IMR-90 (cell line): Measurements from ENCODE around the gene SRRM3. TPM values are rescaled to one million over a fixed set of nuclear protein-coding genes. Genes with fewer than 3 reads are reported as not detected.
A peak's percentile ranks its signal among the peaks of the same experiment; 100 is the strongest.

ENCODE experiments used
- ATAC-seq: fragments of 200-7000 bp; cut with Tn5 transposase; 2 replicates; pipeline ENCODE4 v1.9.1; 2020; ENCODE audit warnings: low read depth, mild to moderate bottlenecking, moderate library complexity
- BruUV-seq: library from RNA; stranded (reverse); fragments of 400-500 nt; replicated peaks from 2 replicates; lab custom pipeline; 2021; lab: Mats Ljungman, UMichigan
- CTCF ChIA-PET: fragments of 300-600 bp; formaldehyde crosslinking; extraction: SDS; loops from one replicate; lab custom pipeline; 2021; ENCODE audit warnings: antibody characterized with exemption; lab: Yijun Ruan, JAX
- POLR2A ChIA-PET: fragments of 300-600 bp; sonication (Branson Sonifier 250); formaldehyde crosslinking; loops from one replicate; lab custom pipeline; 2022; ENCODE audit warnings: antibody characterized with exemption; ENCODE audit not compliant: unreplicated experiment; lab: Charles Lee
- DNase-seq: peaks from one replicate; pipeline ENCODE4 v3.0.0; 2013
- H2AFZ ChIP-seq: replicated peaks from 2 replicates; pipeline ENCODE3; 2013; ENCODE audit warnings: low read length, mild to moderate bottlenecking; ENCODE audit not compliant: poor library complexity
- H2AK5ac ChIP-seq: 2 replicates; pipeline ENCODE4 v1.6.1; 2013; ENCODE audit warnings: low read depth, low read length, inconsistent platforms
- H2AK9ac ChIP-seq: replicated peaks from 2 replicates; pipeline ENCODE3; 2013; ENCODE audit warnings: mild to moderate bottlenecking, low read depth, low read length, moderate library complexity; ENCODE audit not compliant: poor library complexity
- H2BK120ac ChIP-seq: 2 replicates; pipeline ENCODE4 v1.6.1; 2013; ENCODE audit warnings: low read depth, low read length, inconsistent platforms
- H2BK15ac ChIP-seq: 3 replicates; pipeline ENCODE4 v1.6.1; 2013; ENCODE audit warnings: low read depth, low read length, inconsistent platforms
- H2BK20ac ChIP-seq: 2 replicates; pipeline ENCODE4 v1.6.1; 2013; ENCODE audit warnings: low read depth, mild to moderate bottlenecking, inconsistent platforms, low read length, moderate library complexity
- H2BK5ac ChIP-seq: 2 replicates; pipeline ENCODE4 v1.6.1; 2013; ENCODE audit warnings: mild to moderate bottlenecking, low read depth, low read length, inconsistent platforms; ENCODE audit not compliant: poor library complexity, severe bottlenecking
- H3K14ac ChIP-seq: replicated peaks from 2 replicates; pipeline ENCODE4 v1.6.1; 2013; ENCODE audit warnings: low read depth, low read length, inconsistent platforms
- H3K18ac ChIP-seq: 2 replicates; pipeline ENCODE4 v1.6.1; 2013; ENCODE audit warnings: low read depth, low read length, control low read depth
- H3K23ac ChIP-seq: 2 replicates; pipeline ENCODE4 v1.6.1; 2013; ENCODE audit warnings: low read depth, low read length, inconsistent platforms
- H3K27ac ChIP-seq: 2 replicates; pipeline ENCODE4 v1.5.1; 2013; ENCODE audit warnings: mild to moderate bottlenecking, control low read depth, low read length; ENCODE audit not compliant: insufficient read depth
- H3K27me3 ChIP-seq: 2 replicates; pipeline ENCODE4 v1.6.1; 2013; ENCODE audit warnings: low read length; ENCODE audit not compliant: control insufficient read depth, insufficient read depth
- H3K36me3 ChIP-seq: 2 replicates; pipeline ENCODE4 v1.6.1; 2013; ENCODE audit warnings: low read length, mixed read lengths; ENCODE audit not compliant: control insufficient read depth, insufficient read depth
- H3K4ac ChIP-seq: 2 replicates; pipeline ENCODE4 v1.6.1; 2013; ENCODE audit warnings: low read depth, low read length, inconsistent platforms
- H3K4me1 ChIP-seq: 2 replicates; pipeline ENCODE4 v1.6.1; 2013; ENCODE audit warnings: low read length, mixed read lengths; ENCODE audit not compliant: control insufficient read depth, insufficient read depth
- H3K4me2 ChIP-seq: 2 replicates; pipeline ENCODE4 v1.6.1; 2013; ENCODE audit warnings: low read depth, mild to moderate bottlenecking, control low read depth, low read length, moderate library complexity
- H3K4me3 ChIP-seq: 2 replicates; pipeline ENCODE4 v1.5.1; 2013; ENCODE audit warnings: low read depth, mild to moderate bottlenecking, control low read depth, low read length, moderate library complexity; ENCODE audit not compliant: insufficient read depth
- H3K56ac ChIP-seq: 2 replicates; pipeline ENCODE4 v1.6.1; 2013; ENCODE audit warnings: low read length, inconsistent platforms; ENCODE audit not compliant: insufficient read depth; ENCODE audit errors: extremely low read depth
- H3K79me1 ChIP-seq, 2 experiments: 2 replicates each; pipeline ENCODE4 v1.6.1; 2013; ENCODE audit warnings: low read length in 2 of 2, inconsistent platforms in 1 of 2, low read depth in 1 of 2
- H3K9ac ChIP-seq: 2 replicates; pipeline ENCODE4 v1.6.1; 2013; ENCODE audit warnings: low read depth, low read length, control low read depth
- H3K9me1 ChIP-seq: 2 replicates; pipeline ENCODE4 v1.6.1; 2013; ENCODE audit warnings: low read length, inconsistent platforms; ENCODE audit not compliant: insufficient read depth
- H3K9me3 ChIP-seq: 2 replicates; pipeline ENCODE4 v1.6.1; 2013; ENCODE audit warnings: low read length; ENCODE audit not compliant: control insufficient read depth, insufficient read depth
- H4K20me1 ChIP-seq: 2 replicates; pipeline ENCODE4 v1.6.1; 2013; ENCODE audit warnings: low read length, inconsistent platforms; ENCODE audit not compliant: insufficient read depth
- H4K5ac ChIP-seq: 2 replicates; pipeline ENCODE4 v1.6.1; 2013; ENCODE audit warnings: mild to moderate bottlenecking, low read depth, low read length, control low read depth
- H4K8ac ChIP-seq, 2 experiments: 2 replicates each; pipeline ENCODE4 v1.6.1; 2013; ENCODE audit warnings: low read depth in 2 of 2, low read length in 2 of 2, control low read depth in 1 of 2, inconsistent platforms in 1 of 2
- H4K91ac ChIP-seq: 2 replicates; pipeline ENCODE4 v1.6.1; 2013; ENCODE audit warnings: low read depth, low read length, inconsistent platforms; ENCODE audit not compliant: insufficient read depth
- BHLHE40 ChIP-seq: fragments of 150-350 bp; IDR thresholded peaks from 2 replicates; pipeline ENCODE4 v1.6.1; 2016; ENCODE audit warnings: mild to moderate bottlenecking, low read depth, low read length
- CEBPB ChIP-seq: IDR thresholded peaks from 2 replicates; pipeline ENCODE4 v1.6.1; 2012; ENCODE audit warnings: low read depth, low read length, improper control_type of control experiment
- CTCF ChIP-seq: conservative IDR thresholded peaks from 2 replicates; pipeline ENCODE4 v1.5.1; 2012; ENCODE audit warnings: mild to moderate bottlenecking, low read depth, low read length, improper control_type of control experiment
- ELK1 ChIP-seq: fragments of 150-350 bp; IDR thresholded peaks from 2 replicates; pipeline ENCODE4 v1.6.1; 2016; ENCODE audit warnings: low read depth, mild to moderate bottlenecking, low read length, moderate library complexity, borderline replicate concordance
- FOS ChIP-seq: fragments of 150-350 bp; IDR thresholded peaks from 2 replicates; pipeline ENCODE4 v1.6.1; 2016; ENCODE audit warnings: low read depth, low read length
- MAFK ChIP-seq: IDR thresholded peaks from 2 replicates; pipeline ENCODE4 v1.6.1; 2012; ENCODE audit warnings: low read depth, low read length, improper control_type of control experiment
- MAZ ChIP-seq: IDR thresholded peaks from 2 replicates; pipeline ENCODE4 v1.6.1; 2012; ENCODE audit warnings: low read depth, mild to moderate bottlenecking, low read length, improper control_type of control experiment, moderate library complexity, borderline replicate concordance
- MXI1 ChIP-seq: IDR thresholded peaks from 2 replicates; pipeline ENCODE4 v1.6.1; 2012; ENCODE audit warnings: low read depth, mild to moderate bottlenecking, low read length, moderate library complexity, borderline replicate concordance
- NFE2L2 ChIP-seq: fragments of 150-350 bp; IDR thresholded peaks from 2 replicates; pipeline ENCODE4 v1.6.1; 2016; ENCODE audit warnings: low read depth, mild to moderate bottlenecking, low read length
- RCOR1 ChIP-seq: IDR thresholded peaks from 2 replicates; pipeline ENCODE4 v1.6.1; 2012; ENCODE audit warnings: mild to moderate bottlenecking, low read length, improper control_type of control experiment; ENCODE audit not compliant: insufficient replicate concordance
- RFX5 ChIP-seq: IDR thresholded peaks from 2 replicates; pipeline ENCODE4 v1.8.0; 2012; ENCODE audit warnings: low read depth, mild to moderate bottlenecking, low read length, moderate library complexity
- SMC3 ChIP-seq: fragments of 150-350 bp; IDR thresholded peaks from 2 replicates; pipeline ENCODE4 v1.6.1; 2016; ENCODE audit warnings: low read depth, mild to moderate bottlenecking, antibody characterized with exemption, low read length, moderate library complexity
- WGBS, 2 experiments: methylation state at CpG; one replicate each; pipeline versions ENCODE4 v1.1.5 to v1.1.7; 2013; ENCODE audit warnings: missing lambda C conversion rate in 2 of 2; ENCODE audit not compliant: insufficient read length in 1 of 2; ENCODE audit errors: extremely low coverage in 2 of 2; 5-methylcytosine and 5-hydroxymethylcytosine counted together
- dilution Hi-C: fragments of 300-500 bp; cut with HindIII; formaldehyde crosslinking; loops from one replicate; pipeline ENCODE4 v1.14.3; 2018; ENCODE audit warnings: low sequenced_read_pairs; ENCODE audit not compliant: unreplicated experiment
- in situ Hi-C: fragments of 300-500 bp; cut with MboI; formaldehyde crosslinking; loops from 3 replicates; pipeline ENCODE4 v1.14.3; 2019; ENCODE audit warnings: low sequenced_read_pairs, inconsistent platforms, mixed read lengths
- intact Hi-C: fragments of 100-400 bp; cut with micrococcal nuclease; formaldehyde crosslinking; loops from 2 replicates; pipeline ENCODE4 v1.10.0; 2022
- polyA plus RNA-seq, 3 experiments: library from polyadenylated mRNA; depleted of rRNA; stranded (reverse); fragments of >200 nt; gene quantifications; 2 replicates each; pipeline ENCODE4 v1.2.3, GENCODE V29; 2012; ENCODE audit warnings: low replicate concordance in 1 of 3
- total RNA-seq: library from RNA; depleted of rRNA; stranded (reverse); fragments of >200 nt; gene quantifications from 2 replicates; pipeline ENCODE4 v1.2.3, GENCODE V29; 2012

SRRM3 gene
- total and polyA plus RNA-seq, 2 of the 4 experiments (the other 2 are of a cell fraction): 0.18 to 2.5 TPM

DNA sequence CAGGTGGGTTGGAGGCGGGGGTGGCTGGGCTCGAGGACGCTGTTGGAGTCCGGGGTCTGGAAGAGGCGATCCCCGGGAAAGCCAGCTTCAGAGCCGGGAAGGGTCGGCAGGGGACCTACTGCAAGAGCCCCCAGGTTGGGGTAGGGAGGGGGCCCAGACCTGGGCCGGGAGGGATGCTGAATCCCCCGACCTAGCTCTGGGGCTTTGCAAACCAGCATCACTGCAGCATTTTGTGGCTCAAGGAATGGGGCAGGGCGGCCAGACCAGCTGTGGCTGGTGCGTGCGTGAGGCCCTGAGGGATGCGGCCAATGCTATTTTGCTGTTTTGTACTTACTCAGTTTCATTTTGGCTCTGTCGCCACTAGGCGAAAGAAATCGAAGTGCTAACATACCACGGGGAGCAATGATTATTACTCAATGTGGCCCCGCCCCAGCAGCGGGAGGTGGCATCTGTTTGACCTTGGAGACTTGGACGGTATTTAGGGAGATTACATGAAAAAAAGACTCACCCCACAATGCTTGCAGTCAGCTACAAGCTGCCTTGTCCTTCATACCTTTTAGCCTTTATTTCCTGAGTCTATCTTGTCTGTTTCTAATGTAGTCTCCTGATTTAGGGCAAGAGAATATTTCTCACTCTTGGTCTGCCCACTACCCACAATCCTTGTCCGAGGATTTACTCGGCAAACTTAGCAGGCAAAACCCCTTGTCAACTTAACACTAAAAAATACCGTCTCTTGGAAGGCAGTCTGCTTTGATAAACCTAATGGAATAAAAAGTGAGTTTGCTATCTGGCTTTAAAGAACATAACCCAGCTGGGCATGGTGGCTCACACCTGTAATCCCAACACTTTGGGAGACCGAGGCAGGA lies 117.0 kb downstream of the SRRM3 start:
- H3K27ac ChIP-seq: peak overlapping the region; percentile 87
- intact Hi-C loops (loop anchor here (5.0 kb wide), 1 partner anchor 39 kb away; the partner anchor contains the start of gene YWHAG), in situ Hi-C loops (no loop called here), dilution Hi-C loops (no loop called here)
- H3K9ac ChIP-seq: peak overlapping the region; percentile 69
- H2BK120ac ChIP-seq: peak overlapping the region; percentile 33; the same call in 1 of the 2 replicates
- H3K79me1 ChIP-seq: peaks cover 18 to 51% of the 10 kb centered on the region in 2 experiments
- peak overlapping the region; percentile 36 for H4K5ac ChIP-seq
- H4K20me1 ChIP-seq: peaks cover 23% of the 10 kb centered on the region
- CTCF ChIA-PET: interaction anchor here (0.5 to 1.0 kb wide), 2 partner anchors 140 to 249 kb away, joined by 3 to 5 read pairs; no protein-coding TSS in a partner anchor
- H3K9me1 ChIP-seq: peaks cover 14% of the 10 kb centered on the region
- peak overlapping the region; percentile 84 for H3K14ac ChIP-seq
- H3K4ac ChIP-seq: peak overlapping the region; percentile 84
- no peaks in the 10 kb centered on the region for H3K9me3 ChIP-seq
- peak overlapping the region; percentile 48 for H3K18ac ChIP-seq
- H4K91ac ChIP-seq: peak overlapping the region; percentile 58
- peak; percentile 53 for ATAC-seq
- H3K27me3 ChIP-seq: no peaks in the 10 kb centered on the region
- peak overlapping the region; percentile 74 for H3K23ac ChIP-seq
- H3K4me2 ChIP-seq: peak overlapping the region; percentile 56
- peak overlapping the region; percentile 9 to 57; a peak in 3 of 4 replicates for H4K8ac ChIP-seq
- H2BK15ac ChIP-seq: 0 out of 3 replicates have a peak overlapping the region, but pooled peaks have one; percentile 4
- peak overlapping the region; percentile 50; the same call in 1 of the 2 replicates for H3K56ac ChIP-seq
- H3K4me1 ChIP-seq: peaks cover 13% of the 10 kb centered on the region
- peak overlapping the region; percentile 98 for H2AK9ac ChIP-seq
- no peak overlapping the region for H2BK20ac ChIP-seq
- H2AFZ ChIP-seq: peak overlapping the region; percentile 91
- 14% methylated on average over 7 of the region's 25 CpGs; no CpG with 5 or more reads in 1 of the 2 experiments for WGBS, 2 experiments
- peak overlapping the region; percentile 78 for H2AK5ac ChIP-seq
- no TSS peak for BruUV-seq
- peak; percentile 89 for DNase-seq
- POLR2A ChIA-PET: interaction anchor here (0.6 kb wide), 1 partner anchor 46 kb away, joined by 10 read pairs; no protein-coding TSS in a partner anchor
- H3K4me3 ChIP-seq: peak overlapping the region; percentile 62
- peaks cover 5% of the 10 kb centered on the region; the same call in 1 of the 2 replicates for H3K36me3 ChIP-seq
- H2BK5ac ChIP-seq: peak overlapping the region; percentile 83
- TF ChIP-seq MAZ (peak; percentile 70; the same call in 1 of the 2 replicates), MAFK (no peak), RFX5 (no peak; the same call in 1 of the 2 replicates), CTCF (peak; percentile 42), NFE2L2 (peak; percentile 30; the same call in 1 of the 2 replicates), RCOR1 (no peak), CEBPB (peak; percentile 92), SMC3 (peak; percentile 23), MXI1 (no peak), FOS (no peak), ELK1 (no peak), BHLHE40 (0 out of 2 replicates have a peak, but pooled peaks have one; percentile 4)
